Left lung (tissue), 10 donors: ENCODE measurements around the gene HPX. TPM values are rescaled to one million over a fixed set of nuclear protein-coding genes. Genes with fewer than 3 reads are reported as not detected.

Experiments
- ATAC-seq: fragments of 200-7000 bp; cut with Tn5 transposase; one replicate; pipeline ENCODE4 v1.9.1; 2020; ENCODE audit warnings: moderate library complexity
- DNase-seq, 4 donors: peaks; one replicate each; pipeline ENCODE4 v3.0.0-alpha.2; 2013 to 2020
- H3K27ac ChIP-seq, 2 donors: fragments of 200-600 bp; sonication (generic) in 1 of 2; one replicate each; pipeline versions ENCODE4 v1.5.0 to v1.8.0; 2020 to 2021
- H3K27me3 ChIP-seq, 2 donors: fragments of 200-600 bp; sonication (generic) in 1 of 2; one replicate each; pipeline versions ENCODE4 v1.5.0 to v1.8.0; 2020 to 2021
- H3K36me3 ChIP-seq, 2 donors: fragments of 200-600 bp; sonication (generic) in 1 of 2; one replicate each; pipeline versions ENCODE4 v1.5.0 to v1.8.0; 2020 to 2021
- H3K4me1 ChIP-seq, 2 donors: fragments of 200-600 bp; one replicate each; pipeline ENCODE4 v1.8.0; 2021
- H3K4me3 ChIP-seq, 2 donors: fragments of 200-600 bp; sonication (generic) in 1 of 2; one replicate each; pipeline versions ENCODE4 v1.5.0 to v1.8.0; 2020 to 2021; ENCODE audit warnings: mild to moderate bottlenecking in 1 of 2
- H3K9me3 ChIP-seq, 2 donors: fragments of 200-600 bp; sonication (generic) in 1 of 2; one replicate each; pipeline versions ENCODE4 v1.5.0 to v1.8.0; 2020 to 2021
- intact Hi-C, 2 donors: fragments of 100-400 bp; cut with DNase I; formaldehyde crosslinking; loops; one replicate each; pipeline versions ENCODE4 v1.11.2 to v1.14.2; 2022
- polyA plus RNA-seq, 6 donors: library from polyadenylated mRNA; unstranded; fragments of 120-200 nt; gene quantifications; one replicate each; pipeline ENCODE4 v1.2.1, GENCODE V29; 2013; ENCODE audit not compliant: insufficient read length in 6 of 6
- total RNA-seq, 2 donors: library from RNA; stranded (reverse); fragmentation: NEBNext Ultra II Directional; extraction: Animal tissue kit (Norgen Biotek cat#: 25700); gene quantifications; one replicate each; pipeline ENCODE4 v1.2.1, GENCODE V29; 2021
- TF ChIP-seq, protein P1 (sequence below), 2 donors: fragments of 200-600 bp; sonication (generic) in 1 of 2; IDR thresholded peaks; one replicate each; pipeline versions ENCODE4 v1.5.0 to v1.8.0; 2021; ENCODE audit warnings: antibody characterized with exemption in 2 of 2
- donor health status: DM: no; HTN: yes; CAD: no.
- donor health status: DM: no; HTN: no; CAD: no.

HPX gene
- total and polyA plus RNA-seq, 8 donors, result 0.86 to 11.4 (median 6.2) TPM

- no peak for DNase-seq
- ATAC-seq, result no peak
- intact Hi-C loops, result loop anchor here in 1 of 2 donors (10.0 kb wide), 1 partner anchor 206 kb away; no protein-coding TSS in a partner anchor
- H3K27ac ChIP-seq, result peak overlapping the region; percentile 89 to 90
- TF ChIP-seq, protein P1, sequence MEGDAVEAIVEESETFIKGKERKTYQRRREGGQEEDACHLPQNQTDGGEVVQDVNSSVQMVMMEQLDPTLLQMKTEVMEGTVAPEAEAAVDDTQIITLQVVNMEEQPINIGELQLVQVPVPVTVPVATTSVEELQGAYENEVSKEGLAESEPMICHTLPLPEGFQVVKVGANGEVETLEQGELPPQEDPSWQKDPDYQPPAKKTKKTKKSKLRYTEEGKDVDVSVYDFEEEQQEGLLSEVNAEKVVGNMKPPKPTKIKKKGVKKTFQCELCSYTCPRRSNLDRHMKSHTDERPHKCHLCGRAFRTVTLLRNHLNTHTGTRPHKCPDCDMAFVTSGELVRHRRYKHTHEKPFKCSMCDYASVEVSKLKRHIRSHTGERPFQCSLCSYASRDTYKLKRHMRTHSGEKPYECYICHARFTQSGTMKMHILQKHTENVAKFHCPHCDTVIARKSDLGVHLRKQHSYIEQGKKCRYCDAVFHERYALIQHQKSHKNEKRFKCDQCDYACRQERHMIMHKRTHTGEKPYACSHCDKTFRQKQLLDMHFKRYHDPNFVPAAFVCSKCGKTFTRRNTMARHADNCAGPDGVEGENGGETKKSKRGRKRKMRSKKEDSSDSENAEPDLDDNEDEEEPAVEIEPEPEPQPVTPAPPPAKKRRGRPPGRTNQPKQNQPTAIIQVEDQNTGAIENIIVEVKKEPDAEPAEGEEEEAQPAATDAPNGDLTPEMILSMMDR (IDR thresholded peaks at IDR 0.05), result no peak
- H3K27me3 ChIP-seq, result no peaks in the 10 kb centered on the region
- H3K4me3 ChIP-seq, result no peak overlapping the region
- H3K9me3 ChIP-seq, result no peaks in the 10 kb centered on the region
- H3K36me3 ChIP-seq, result no peaks in the 10 kb centered on the region
- H3K4me1 ChIP-seq, result peaks cover 9 to 38% of the 10 kb centered on the region in 2 donors
Observed at GRCh38 chr11:6388748-6389147, 52.0 kb downstream of the HPX start.

DNA sequence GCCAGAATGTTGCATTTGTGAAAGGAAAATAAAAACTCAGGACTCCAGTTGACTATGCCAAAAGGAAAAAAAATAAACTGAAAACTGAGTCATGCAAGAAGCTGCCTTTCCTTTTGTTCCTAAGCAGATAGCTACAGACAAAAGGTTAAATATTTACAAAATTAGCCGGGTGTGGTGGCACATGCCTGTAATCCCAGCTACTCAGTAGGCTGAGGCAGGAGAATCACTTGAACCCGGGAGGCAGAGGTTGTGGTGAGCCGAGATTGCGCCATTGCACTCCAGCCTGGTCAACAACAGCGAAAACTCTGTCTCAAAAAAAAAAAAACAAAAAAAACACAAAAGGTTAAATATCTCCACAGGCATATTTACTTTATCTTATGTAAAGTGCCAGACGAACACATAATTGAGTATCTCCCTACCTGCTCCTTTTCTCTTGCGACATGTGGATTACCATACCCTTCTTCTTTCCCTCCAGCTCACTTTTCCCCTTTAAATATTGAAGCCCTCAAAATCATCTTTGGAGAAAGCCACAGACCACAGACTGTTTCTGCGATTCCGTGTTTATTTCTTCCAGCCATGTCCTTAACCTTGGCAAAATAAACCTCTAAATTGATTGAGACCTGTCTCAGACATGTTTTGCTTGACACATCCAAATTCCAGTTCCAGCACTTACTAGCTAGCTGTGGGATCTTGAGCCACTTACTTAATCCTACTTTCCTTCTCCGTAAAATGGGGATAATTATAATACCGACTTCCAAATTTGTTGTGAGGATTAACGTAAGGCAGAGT lies 52.8 kb downstream of the HPX start:
- ATAC-seq, result no peak
- Histone ChIP-seq H3K4me3 (no peak overlapping the region), H3K27me3 (no peaks in the 10 kb centered on the region), H3K36me3 (no peaks in the 10 kb centered on the region), H3K4me1 (peaks cover 9 to 38% of the 10 kb centered on the region in 2 donors), H3K9me3 (no peaks in the 10 kb centered on the region), H3K27ac (peak overlapping the region; percentile 89 to 90)
- intact Hi-C loops, result loop anchor here in 1 of 2 donors (10.0 kb wide), 1 partner anchor 207 kb away; no protein-coding TSS in a partner anchor
- TF ChIP-seq, protein P1 (IDR thresholded peaks at IDR 0.05), result no peak
- DNase-seq, result no peak

DNA sequence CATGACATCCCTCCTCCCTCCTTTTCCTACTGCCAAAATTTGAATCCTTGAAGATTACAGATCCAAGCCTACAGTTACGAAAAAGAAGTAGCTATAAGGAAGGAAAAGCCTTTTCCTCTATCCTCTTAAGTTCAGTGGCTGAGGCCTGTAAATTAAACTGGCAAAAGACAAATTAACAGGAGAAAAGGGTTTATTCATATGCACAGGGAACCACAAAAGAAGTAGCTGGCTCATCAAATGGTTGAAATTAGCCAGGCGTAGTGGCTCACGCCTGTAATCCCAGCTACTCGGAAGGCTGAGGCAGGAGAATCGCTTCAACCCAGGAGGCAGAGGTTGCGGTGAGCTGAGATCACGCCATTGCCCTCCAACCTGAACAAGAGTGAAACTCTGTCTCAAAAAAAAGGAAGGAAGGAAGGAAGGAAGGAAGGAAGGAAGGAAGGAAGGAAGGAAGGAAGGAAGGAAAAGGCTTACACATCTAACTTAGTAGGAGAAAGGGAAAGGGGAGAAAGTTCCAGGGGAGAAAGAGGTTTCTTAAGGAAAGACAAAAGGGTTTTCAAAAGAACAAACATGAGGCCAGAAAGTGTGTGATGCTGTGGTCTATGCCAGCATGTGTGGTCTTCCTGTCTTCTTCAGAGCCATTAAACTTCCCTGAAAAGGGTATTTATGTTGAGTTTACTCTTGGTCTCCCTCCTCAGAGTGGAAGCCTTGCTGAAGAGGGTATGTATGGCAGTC lies 55.6 kb downstream of the HPX start:
- DNase-seq, result no peak
- no peaks in the 10 kb centered on the region for H3K36me3 ChIP-seq
- H3K9me3 ChIP-seq, result no peaks in the 10 kb centered on the region
- no peak overlapping the region for H3K27ac ChIP-seq
- no peaks in the 10 kb centered on the region for H3K27me3 ChIP-seq
- no peak for ATAC-seq
- intact Hi-C loops, result loop anchor here in 1 of 2 donors (10.0 kb wide), 1 partner anchor 210 kb away; no protein-coding TSS in a partner anchor
- TF ChIP-seq, protein P1 (IDR thresholded peaks at IDR 0.05), result no peak
- H3K4me1 ChIP-seq, result peaks cover 5 to 22% of the 10 kb centered on the region in 2 donors
- H3K4me3 ChIP-seq, result no peak overlapping the region

Other genes with a start within 250 kb of the HPX start
- not detected for gene OR52W1, start 241.8 kb downstream of the HPX start, total RNA-seq
- under 1 TPM in 2 of 6 donors, not detected in 4; 0.24 to 0.29 TPM for gene OR52W1, start 241.8 kb downstream of the HPX start, polyA plus RNA-seq
- not detected for gene C11orf42, start 235.4 kb downstream of the HPX start, total RNA-seq
- gene C11orf42, start 235.4 kb downstream of the HPX start, polyA plus RNA-seq, result 1 to 10 TPM in 3 of 6 donors, under 1 TPM in 3; 0.47 to 2.2 (median 0.95) TPM
- gene FHIP1B, start 206.4 kb downstream of the HPX start, total RNA-seq, result 10 to 100 TPM; 34.9 to 43.0 TPM
- gene FHIP1B, start 206.4 kb downstream of the HPX start, polyA plus RNA-seq, result 10 to 100 TPM; 48.4 to 69.0 (median 59.5) TPM
- gene CNGA4, start 201.9 kb downstream of the HPX start, total RNA-seq, result 1 to 10 TPM in 1 of 2 donors, not detected in 1; 2.1 TPM
- gene CNGA4, start 201.9 kb downstream of the HPX start, polyA plus RNA-seq, result 1 to 10 TPM in 4 of 6 donors, under 1 TPM in 2; 0.45 to 2.5 (median 1.4) TPM
- gene CCKBR, start 181.1 kb downstream of the HPX start, total RNA-seq, result not detected
- gene CCKBR, start 181.1 kb downstream of the HPX start, polyA plus RNA-seq, result under 1 TPM; 0.21 to 0.54 (median 0.27) TPM
- gene CAVIN3, start 120.5 kb downstream of the HPX start, total RNA-seq, result 10 to 100 TPM; 61.2 to 87.4 TPM
- 10 to 100 TPM; 19.0 to 39.2 (median 25.6) TPM for gene CAVIN3, start 120.5 kb downstream of the HPX start, polyA plus RNA-seq
- gene SMPD1, start 50.5 kb downstream of the HPX start, total RNA-seq, result 10 to 100 TPM; 55.2 to 79.3 TPM
- gene SMPD1, start 50.5 kb downstream of the HPX start, polyA plus RNA-seq, result 10 to 100 TPM; 18.6 to 27.8 (median 22.7) TPM
- gene APBB1, start 21.9 kb downstream of the HPX start, total RNA-seq, result 10 to 100 TPM; 30.7 to 32.1 TPM
- gene APBB1, start 21.9 kb downstream of the HPX start, polyA plus RNA-seq, result 10 to 100 TPM; 40.2 to 47.1 (median 44.5) TPM
- 10 to 100 TPM; 20.6 to 24.5 TPM for gene TRIM3, start 33.0 kb upstream of the HPX start, total RNA-seq
- gene TRIM3, start 33.0 kb upstream of the HPX start, polyA plus RNA-seq, result 10 to 100 TPM; 22.5 to 35.5 (median 27.4) TPM
- gene ARFIP2, start 40.3 kb upstream of the HPX start, total RNA-seq, result 10 to 100 TPM; 41.3 to 51.0 TPM
- 10 to 100 TPM; 61.2 to 75.0 (median 67.6) TPM for gene ARFIP2, start 40.3 kb upstream of the HPX start, polyA plus RNA-seq
- gene TIMM10B, start 40.5 kb upstream of the HPX start, total RNA-seq, result 10 to 100 TPM; 36.8 to 46.4 TPM
- gene TIMM10B, start 40.5 kb upstream of the HPX start, polyA plus RNA-seq, result 10 to 100 TPM; 29.0 to 33.0 (median 30.2) TPM
- 10 to 100 TPM in 1 of 2 donors, 1 to 10 TPM in 1; 7.1 to 12.5 TPM for gene DNHD1, start 56.3 kb upstream of the HPX start, total RNA-seq
- gene DNHD1, start 56.3 kb upstream of the HPX start, polyA plus RNA-seq, result 10 to 100 TPM; 14.3 to 18.6 (median 16.1) TPM
- 10 to 100 TPM; 18.0 to 19.5 TPM for gene RRP8, start 162.6 kb upstream of the HPX start, total RNA-seq
- 10 to 100 TPM; 17.0 to 24.4 (median 22.2) TPM for gene RRP8, start 162.6 kb upstream of the HPX start, polyA plus RNA-seq
- gene ILK, start 162.8 kb upstream of the HPX start, total RNA-seq, result 100 to 1,000 TPM; 155 to 165 TPM
- gene ILK, start 162.8 kb upstream of the HPX start, polyA plus RNA-seq, result 100 to 1,000 TPM; 146 to 158 (median 152) TPM
- gene TAF10, start 171.2 kb upstream of the HPX start, total RNA-seq, result 100 to 1,000 TPM; 127 TPM
- 10 to 100 TPM; 44.6 to 72.1 (median 59.1) TPM for gene TAF10, start 171.2 kb upstream of the HPX start, polyA plus RNA-seq
- gene TPP1, start 178.4 kb upstream of the HPX start, total RNA-seq, result 100 to 1,000 TPM; 202 to 264 TPM
- 10 to 100 TPM; 60.3 to 81.1 (median 68.6) TPM for gene TPP1, start 178.4 kb upstream of the HPX start, polyA plus RNA-seq
- gene DCHS1, start 214.8 kb upstream of the HPX start, total RNA-seq, result 10 to 100 TPM; 15.4 to 18.9 TPM
- gene DCHS1, start 214.8 kb upstream of the HPX start, polyA plus RNA-seq, result 10 to 100 TPM; 32.8 to 49.5 (median 40.9) TPM
- gene MRPL17, start 242.4 kb upstream of the HPX start, total RNA-seq, result 10 to 100 TPM; 47.6 to 51.6 TPM
- gene MRPL17, start 242.4 kb upstream of the HPX start, polyA plus RNA-seq, result 10 to 100 TPM; 45.0 to 57.3 (median 51.7) TPM